Activated CD4-positive, alpha-beta memory T cell treated with anti-CD3 and anti-CD28 coated beads, Interleukin-2, amount 10 ng/mL, durations not matched to agents 7 days and 5 days (primary cell): ENCODE data around the gene MAP3K8. TPM values are rescaled to one million over a fixed set of nuclear protein-coding genes. Genes with fewer than 3 reads are reported as not detected.
"Not testable (repeated sequence)": the region's sequence is repeated elsewhere in the genome, so short reads cannot be mapped to it uniquely, and the experiment has no call there.

Experiments used
- CTCF ChIA-PET: fragments of 350-600 bp; sonication (Branson Sonifier 250); formaldehyde crosslinking; loops from one replicate; lab custom pipeline; 2021; ENCODE audit warnings: antibody characterized with exemption, inconsistent platforms; lab: Charles Lee
- POLR2A ChIA-PET: fragments of 350-600 bp; sonication (Branson Sonifier 250); formaldehyde crosslinking; loops from one replicate; lab custom pipeline; 2021; ENCODE audit warnings: antibody characterized with exemption; lab: Charles Lee
- DNase-seq: peaks from one replicate; pipeline ENCODE4 v3.0.0-alpha.2; 2020
- H3K27ac Mint-ChIP-seq: one replicate; pipeline ENCODE4 v1.8.0; 2021; ENCODE audit warnings: mild to moderate bottlenecking, mixed read lengths
- H3K27me3 Mint-ChIP-seq: one replicate; pipeline ENCODE4 v1.8.0; 2021; ENCODE audit warnings: mixed read lengths
- H3K36me3 Mint-ChIP-seq: one replicate; pipeline ENCODE4 v1.8.0; 2021; ENCODE audit warnings: low read depth, mixed read lengths
- H3K4me1 Mint-ChIP-seq: one replicate; pipeline ENCODE4 v1.8.0; 2021; ENCODE audit warnings: mixed read lengths
- H3K4me3 Mint-ChIP-seq: one replicate; pipeline ENCODE4 v1.8.0; 2021; ENCODE audit warnings: mild to moderate bottlenecking, mixed read lengths
- H3K9me3 Mint-ChIP-seq: one replicate; pipeline ENCODE4 v1.8.0; 2021; ENCODE audit warnings: mixed read lengths
- total RNA-seq, 2 experiments: library from RNA; stranded (reverse); gene quantifications; one replicate each; pipeline ENCODE4 v1.2.3, GENCODE V29; 2021

MAP3K8 gene
- total RNA-seq, 2 experiments from 2014 or later = 39.5 to 40.3 TPM

DNA sequence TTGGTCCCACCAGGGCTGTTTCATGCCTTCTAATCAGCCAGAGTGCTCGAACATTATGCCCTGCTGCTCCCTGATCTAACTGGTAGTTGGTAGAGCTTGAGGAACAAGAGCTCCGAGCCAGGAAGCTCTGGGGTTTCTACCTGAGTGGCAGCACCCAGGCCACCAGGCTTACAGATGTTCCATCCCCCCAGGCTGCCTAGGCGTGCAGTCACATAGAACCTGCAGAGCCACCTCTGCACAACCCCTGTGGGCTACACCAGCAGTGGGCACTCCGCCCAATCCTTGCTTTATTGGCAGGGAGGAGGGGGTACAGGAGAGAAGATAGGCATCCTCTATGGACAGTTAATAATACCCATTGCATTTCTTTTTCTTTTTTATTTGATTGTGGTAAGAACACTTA lies 21.8 kb downstream of the MAP3K8 start:
- peak; percentile 42 for DNase-seq
- Mint-ChIP-seq H3K4me1 (peaks cover 37% of the 10 kb centered on the region), H3K4me3 (peak overlapping the region; percentile 54), H3K27ac (peak overlapping the region; percentile 52), H3K27me3 (no peaks in the 10 kb centered on the region), H3K9me3 (no peaks in the 10 kb centered on the region), H3K36me3 (peaks cover 59% of the 10 kb centered on the region)
- ChIA-PET POLR2A (interaction anchor here (0.6 to 4.1 kb wide), 8 partner anchors 8 to 77 kb away, joined by 3 to 44 read pairs (median 4); partner anchors contain the start of gene MAP3K8), CTCF (interaction anchor here (0.9 to 1.7 kb wide), 9 partner anchors 11 to 109 kb away, joined by 3 to 6 read pairs (median 4); no protein-coding TSS in a partner anchor)

DNA sequence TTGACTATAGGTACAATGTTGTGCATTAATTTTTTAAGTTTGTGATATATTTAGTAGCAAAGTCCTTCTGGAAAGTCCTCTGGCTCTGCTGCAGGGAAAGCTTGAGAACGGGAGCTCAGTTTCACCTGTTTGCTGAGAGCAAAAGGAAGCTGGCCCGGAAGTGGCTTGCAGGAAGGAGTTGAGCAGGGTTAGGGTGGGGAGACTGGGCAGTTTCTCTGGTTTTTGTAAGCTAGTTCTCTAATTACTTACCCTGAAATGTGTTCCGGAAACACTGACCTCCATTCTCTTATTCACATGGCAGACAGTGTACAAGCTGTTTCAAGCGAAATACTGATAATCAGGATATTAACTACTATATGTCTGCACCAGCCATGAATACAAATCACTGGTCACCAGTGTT lies 22.3 kb downstream of the MAP3K8 start:
- Mint-ChIP-seq H3K27me3 (no peaks in the 10 kb centered on the region), H3K9me3 (no peaks in the 10 kb centered on the region), H3K4me3 (peak overlapping the region; percentile 54), H3K4me1 (peaks cover 37% of the 10 kb centered on the region), H3K27ac (peak overlapping the region; percentile 52), H3K36me3 (peaks cover 56% of the 10 kb centered on the region)
- CTCF ChIA-PET = interaction anchor here (0.6 to 1.7 kb wide), 13 partner anchors 10 to 109 kb away, joined by 3 to 6 read pairs (median 3); no protein-coding TSS in a partner anchor
- DNase-seq = peak; percentile 63
- POLR2A ChIA-PET = interaction anchor here (0.8 to 4.1 kb wide), 6 partner anchors 9 to 73 kb away, joined by 3 to 44 read pairs (median 9); partner anchors contain the start of gene MAP3K8

DNA sequence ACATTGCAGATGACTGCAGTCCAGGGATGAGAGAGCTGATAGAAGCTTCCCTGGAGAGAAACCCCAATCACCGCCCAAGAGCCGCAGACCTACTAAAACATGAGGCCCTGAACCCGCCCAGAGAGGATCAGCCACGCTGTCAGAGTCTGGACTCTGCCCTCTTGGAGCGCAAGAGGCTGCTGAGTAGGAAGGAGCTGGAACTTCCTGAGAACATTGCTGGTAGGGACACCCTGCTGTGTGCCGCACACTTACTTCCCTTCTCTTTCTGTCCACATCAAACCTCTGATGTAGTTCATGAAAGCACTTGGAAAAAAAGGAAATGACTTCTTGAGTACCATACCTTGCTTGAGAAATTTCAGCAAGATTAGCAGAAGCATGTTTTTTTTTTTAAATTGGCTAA lies 25.3 kb downstream of the MAP3K8 start:
- Mint-ChIP-seq H3K4me1 (peaks cover 31% of the 10 kb centered on the region), H3K36me3 (peaks cover 58% of the 10 kb centered on the region), H3K4me3 (no peak overlapping the region), H3K27me3 (no peaks in the 10 kb centered on the region), H3K9me3 (no peaks in the 10 kb centered on the region), H3K27ac (no peak overlapping the region)
- DNase-seq = no peak
- ChIA-PET POLR2A (interaction anchor here (1.1 kb wide), 1 partner anchor 78 kb away, joined by 3 read pairs; no protein-coding TSS in a partner anchor), CTCF (interaction anchor here (0.6 kb wide), 2 partner anchors 83 to 207 kb away, joined by 3 read pairs; no protein-coding TSS in a partner anchor)

DNA sequence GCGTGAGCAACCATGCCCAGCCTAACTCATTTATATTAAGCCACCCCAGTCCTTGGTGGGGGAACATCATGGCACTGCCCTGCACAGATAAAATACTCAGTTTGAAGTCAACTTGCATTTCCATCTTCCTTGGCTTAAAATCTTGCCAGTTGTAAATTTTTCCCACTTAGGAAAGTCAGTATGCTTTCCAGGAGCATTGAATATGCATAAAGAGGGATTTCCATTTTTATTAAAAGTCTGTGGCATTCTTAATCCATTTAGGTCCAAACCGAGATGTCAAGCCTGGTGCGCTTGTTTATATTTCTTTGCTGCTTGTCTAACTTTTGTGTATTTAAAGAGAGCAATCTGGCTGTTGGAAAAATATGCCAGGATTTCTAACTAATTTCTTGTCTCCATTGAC lies 26.1 kb downstream of the MAP3K8 start:
- H3K9me3 Mint-ChIP-seq = no peaks in the 10 kb centered on the region
- peak overlapping the region; percentile 26 for H3K27ac Mint-ChIP-seq
- H3K4me3 Mint-ChIP-seq = no peak overlapping the region
- peaks cover 51% of the 10 kb centered on the region for H3K36me3 Mint-ChIP-seq
- no peak for DNase-seq
- CTCF ChIA-PET = no interaction called here
- H3K4me1 Mint-ChIP-seq = peaks cover 23% of the 10 kb centered on the region
- H3K27me3 Mint-ChIP-seq = no peaks in the 10 kb centered on the region
- POLR2A ChIA-PET = no interaction called here

DNA sequence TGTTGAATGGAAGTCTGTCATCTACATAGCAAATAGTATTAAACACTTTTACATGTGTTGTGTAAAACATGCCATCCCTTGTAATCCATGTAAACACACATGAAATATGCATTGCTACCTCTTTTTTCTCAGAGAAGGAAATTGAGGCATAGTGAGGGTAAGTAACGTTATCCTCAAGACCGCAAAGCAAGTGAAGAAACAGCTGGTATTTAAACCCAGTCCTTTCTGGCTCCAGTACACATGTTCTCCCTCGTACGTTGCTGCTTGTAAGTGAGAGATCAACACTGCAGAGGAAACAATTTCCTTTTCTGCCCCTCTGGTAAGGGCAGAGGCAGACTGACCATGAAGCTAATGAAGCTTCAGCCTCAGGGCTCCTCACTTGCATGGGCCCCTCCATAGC lies 28.5 kb downstream of the MAP3K8 start:
- ChIA-PET CTCF (interaction anchor here (1.0 to 1.5 kb wide), 2 partner anchors 48 to 103 kb away, joined by 3 to 4 read pairs; no protein-coding TSS in a partner anchor), POLR2A (interaction anchor here (1.4 kb wide), 1 partner anchor 67 kb away, joined by 3 read pairs; no protein-coding TSS in a partner anchor)
- Mint-ChIP-seq H3K27me3 (peaks cover 2% of the 10 kb centered on the region), H3K36me3 (peaks cover 39% of the 10 kb centered on the region), H3K9me3 (no peaks in the 10 kb centered on the region), H3K4me3 (no peak overlapping the region), H3K27ac (no peak overlapping the region), H3K4me1 (peaks cover 13% of the 10 kb centered on the region)
- DNase-seq = no peak

DNA sequence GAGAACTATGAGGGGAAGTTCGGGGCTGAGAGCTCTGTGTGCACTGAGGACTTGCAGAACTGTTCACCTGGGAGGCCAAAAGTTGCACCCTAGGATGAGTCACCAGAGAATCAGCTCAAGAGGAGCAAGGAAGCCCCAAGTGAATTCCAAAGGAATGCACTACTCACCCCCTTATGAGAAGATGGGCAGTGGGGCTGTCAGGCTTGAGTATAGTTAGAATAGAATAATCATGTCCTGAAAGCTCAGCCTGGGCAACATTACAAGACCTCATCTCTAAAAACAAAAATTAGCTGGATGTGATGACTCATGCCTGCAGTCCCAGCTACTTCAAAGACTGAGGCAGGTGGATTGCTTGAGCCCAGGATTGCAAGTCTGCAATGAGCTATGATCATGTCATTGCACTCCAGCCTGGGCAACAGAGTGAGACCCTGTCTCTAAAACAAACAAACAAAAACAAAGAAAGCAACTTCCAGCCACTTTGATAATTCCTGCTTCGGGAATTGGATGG lies 30.0 kb downstream of the MAP3K8 start:
- no peak for DNase-seq
- no peaks in the 10 kb centered on the region for H3K9me3 Mint-ChIP-seq
- peaks cover 34% of the 10 kb centered on the region for H3K36me3 Mint-ChIP-seq
- no peak overlapping the region for H3K4me3 Mint-ChIP-seq
- ChIA-PET CTCF (interaction anchor here (0.8 to 1.8 kb wide), 7 partner anchors 21 to 127 kb away, joined by 3 to 6 read pairs (median 3); no protein-coding TSS in a partner anchor), POLR2A (interaction anchor here (0.7 kb wide), 1 partner anchor 27 kb away, joined by 4 read pairs; no protein-coding TSS in a partner anchor)
- H3K27me3 Mint-ChIP-seq = peaks cover 2% of the 10 kb centered on the region
- no peak overlapping the region for H3K27ac Mint-ChIP-seq
- peaks cover 19% of the 10 kb centered on the region for H3K4me1 Mint-ChIP-seq

DNA sequence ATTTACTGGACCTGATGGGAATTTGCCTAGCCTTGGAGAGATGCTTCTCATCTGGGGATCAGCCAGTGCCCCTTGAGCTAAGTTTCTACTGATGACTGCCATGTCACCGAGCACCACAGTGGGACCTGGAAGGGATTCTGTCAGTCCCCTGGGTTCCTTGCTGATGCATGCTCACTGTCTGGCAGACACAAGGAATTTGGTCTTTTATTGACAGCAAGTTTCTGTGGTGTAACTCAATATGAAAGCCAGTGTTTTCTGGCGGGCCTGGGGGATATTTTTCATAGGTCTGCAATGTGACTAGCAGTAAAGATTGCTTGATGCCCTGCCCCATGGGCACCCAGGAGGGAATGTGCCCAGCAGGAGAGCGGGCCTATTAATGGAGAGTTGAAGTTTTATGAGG lies 30.7 kb downstream of the MAP3K8 start:
- peaks cover 19% of the 10 kb centered on the region for H3K4me1 Mint-ChIP-seq
- no peak for DNase-seq

DNA sequence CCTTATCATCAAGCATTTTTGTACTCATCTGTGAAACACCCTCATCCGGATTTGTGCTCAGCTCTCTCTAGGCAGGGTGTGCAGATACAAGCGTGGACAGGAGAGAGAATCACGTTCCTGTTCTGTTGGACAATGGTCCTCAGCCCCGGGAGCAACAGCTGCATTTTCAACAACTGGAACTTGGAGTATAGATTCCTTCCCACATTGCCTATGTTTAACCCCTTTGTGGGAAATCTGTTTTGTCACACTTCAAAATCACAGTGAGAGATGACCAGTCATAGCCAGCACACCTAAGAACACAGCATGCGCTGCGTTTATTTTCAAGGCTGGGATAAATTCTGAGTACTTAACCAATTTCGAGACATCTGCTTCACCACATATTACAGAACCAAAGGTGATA lies 32.5 kb downstream of the MAP3K8 start:
- no peak overlapping the region for H3K4me3 Mint-ChIP-seq
- H3K27ac Mint-ChIP-seq = no peak overlapping the region
- H3K36me3 Mint-ChIP-seq = peaks cover 15% of the 10 kb centered on the region
- H3K4me1 Mint-ChIP-seq = peaks cover 19% of the 10 kb centered on the region
- POLR2A ChIA-PET = no interaction called here
- peaks cover 2% of the 10 kb centered on the region for H3K27me3 Mint-ChIP-seq
- no peak for DNase-seq
- CTCF ChIA-PET = interaction anchor here (0.8 to 1.9 kb wide), 2 partner anchors 9 to 78 kb away, joined by 3 to 4 read pairs; no protein-coding TSS in a partner anchor
- H3K9me3 Mint-ChIP-seq = no peaks in the 10 kb centered on the region

More for the DNA sequence above, 30.7 kb downstream of the MAP3K8 start:
- CTCF ChIA-PET = interaction anchor here (1.0 to 1.8 kb wide), 4 partner anchors 21 to 127 kb away, joined by 3 to 6 read pairs (median 4); no protein-coding TSS in a partner anchor
- H3K9me3 Mint-ChIP-seq = no peaks in the 10 kb centered on the region
- no peak overlapping the region for H3K27ac Mint-ChIP-seq
- H3K36me3 Mint-ChIP-seq = peaks cover 28% of the 10 kb centered on the region
- peaks cover 2% of the 10 kb centered on the region for H3K27me3 Mint-ChIP-seq
- H3K4me3 Mint-ChIP-seq = no peak overlapping the region
- POLR2A ChIA-PET = interaction anchor here (0.7 kb wide), 1 partner anchor 28 kb away, joined by 4 read pairs; no protein-coding TSS in a partner anchor

DNA sequence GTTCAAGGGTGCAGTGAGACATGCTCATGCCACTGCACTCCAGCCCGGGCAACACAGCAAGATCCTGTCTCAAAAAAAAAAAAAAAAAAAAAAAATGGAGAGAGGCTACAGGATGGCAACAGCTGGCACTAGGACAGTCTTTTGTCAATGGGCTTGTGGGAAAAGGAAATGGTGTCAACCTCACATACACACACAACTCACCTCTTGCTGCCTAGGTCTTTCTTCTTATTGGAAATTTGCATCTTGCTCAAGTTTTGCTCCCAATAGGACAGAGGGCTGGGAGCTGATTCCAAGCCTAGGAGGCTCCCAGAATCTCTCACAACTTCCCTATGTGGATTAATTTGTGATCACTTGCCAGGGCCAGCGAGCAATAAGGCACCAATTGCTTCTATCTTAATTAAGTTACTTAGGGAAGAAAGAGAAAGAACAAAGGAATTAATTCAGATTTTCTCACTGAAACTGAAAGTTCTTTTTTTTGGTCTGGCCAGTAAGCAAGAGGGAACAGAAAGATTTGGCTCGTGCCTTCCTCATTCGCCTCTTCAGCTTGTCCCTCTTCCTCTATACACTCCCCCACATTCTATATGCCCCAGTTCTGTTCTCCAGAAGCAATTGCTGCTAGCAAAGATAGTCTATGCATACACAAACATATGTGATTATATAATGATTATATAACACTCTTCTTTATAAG lies 33.8 kb downstream of the MAP3K8 start:
- peaks cover 19% of the 10 kb centered on the region for H3K4me1 Mint-ChIP-seq
- CTCF ChIA-PET = interaction anchor here (1.0 kb wide), 1 partner anchor 123 kb away, joined by 3 read pairs; no protein-coding TSS in a partner anchor
- H3K36me3 Mint-ChIP-seq = peaks cover 2% of the 10 kb centered on the region
- POLR2A ChIA-PET = interaction anchor here (0.8 kb wide), 1 partner anchor 13 kb away, joined by 3 read pairs; no protein-coding TSS in a partner anchor
- no peak overlapping the region for H3K27ac Mint-ChIP-seq
- H3K27me3 Mint-ChIP-seq = peaks cover 2% of the 10 kb centered on the region
- no peak for DNase-seq
- no peaks in the 10 kb centered on the region for H3K9me3 Mint-ChIP-seq
- no peak overlapping the region for H3K4me3 Mint-ChIP-seq

DNA sequence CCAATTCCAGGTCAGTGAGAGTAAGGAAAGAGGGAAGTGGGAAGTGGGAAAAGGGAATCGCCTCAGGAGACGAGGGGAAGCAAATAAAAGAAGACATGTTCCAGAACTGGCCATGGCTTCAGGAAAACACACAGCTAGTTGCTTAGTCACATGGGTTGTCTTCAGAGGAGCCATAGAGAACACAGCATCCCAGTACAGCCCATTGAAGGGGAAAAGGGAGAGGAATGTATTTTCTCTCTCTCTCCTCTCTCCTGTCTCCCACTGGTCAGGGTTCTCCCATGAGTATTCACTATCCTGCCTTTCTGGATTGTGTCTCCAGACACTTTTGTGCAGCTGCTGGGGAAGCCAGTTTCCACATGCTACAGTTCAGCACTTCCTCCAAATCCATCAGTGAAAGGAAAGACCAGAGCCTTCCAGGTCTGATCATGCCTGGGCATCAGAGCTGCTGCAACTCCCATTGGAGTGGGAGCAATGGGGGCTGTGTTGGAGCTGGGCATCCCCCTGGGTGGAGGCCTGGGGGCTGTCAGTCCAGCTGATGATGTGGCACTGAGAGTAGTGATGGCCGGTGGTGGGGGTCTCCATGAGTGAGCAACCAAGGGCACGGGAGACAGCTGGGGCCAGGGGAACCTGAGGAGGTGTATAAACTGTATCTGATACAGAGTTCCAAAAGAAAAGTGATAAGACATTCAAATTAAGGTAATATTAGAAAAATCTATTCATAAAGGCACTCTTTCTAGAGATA lies 38.6 kb downstream of the MAP3K8 start:
- ChIA-PET CTCF (interaction anchor here (1.0 kb wide), 1 partner anchor 118 kb away, joined by 4 read pairs; no protein-coding TSS in a partner anchor), POLR2A (interaction anchor here (0.8 kb wide), 1 partner anchor 39 kb away, joined by 3 read pairs; no protein-coding TSS in a partner anchor)
- no peaks in the 10 kb centered on the region for H3K9me3 Mint-ChIP-seq
- H3K4me1 Mint-ChIP-seq = peaks cover 19% of the 10 kb centered on the region
- no peak overlapping the region for H3K27ac Mint-ChIP-seq
- H3K27me3 Mint-ChIP-seq = peaks cover 7% of the 10 kb centered on the region
- no peak for DNase-seq
- no peak overlapping the region for H3K4me3 Mint-ChIP-seq
- H3K36me3 Mint-ChIP-seq = no peaks in the 10 kb centered on the region

DNA sequence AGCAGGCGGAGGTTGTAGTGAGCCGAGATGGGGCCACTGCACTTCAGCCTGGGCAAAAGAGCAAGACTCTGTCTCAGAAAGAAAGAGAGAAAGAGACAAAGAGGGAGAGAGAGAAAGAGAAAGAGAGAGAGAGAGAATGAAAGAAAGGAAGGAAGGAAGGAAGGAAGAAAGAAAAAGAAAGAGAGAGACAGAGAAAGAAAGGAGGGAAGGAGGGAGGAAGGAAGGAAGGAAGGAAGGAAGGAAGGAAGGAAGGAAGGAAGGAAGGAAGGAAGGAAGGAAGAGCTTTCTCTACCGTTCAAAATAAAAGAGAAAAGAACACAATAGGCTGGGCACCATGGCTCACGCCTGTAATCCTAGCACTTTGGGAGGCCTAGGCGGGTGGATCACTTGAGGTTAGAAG lies 41.5 kb downstream of the MAP3K8 start:
- H3K4me3 Mint-ChIP-seq, DNase-seq, POLR2A ChIA-PET, H3K36me3 Mint-ChIP-seq, H3K4me1 Mint-ChIP-seq, H3K9me3 Mint-ChIP-seq, CTCF ChIA-PET, H3K27ac Mint-ChIP-seq: not testable (repeated sequence)
- H3K27me3 Mint-ChIP-seq = peaks cover 12% of the 10 kb centered on the region

DNA sequence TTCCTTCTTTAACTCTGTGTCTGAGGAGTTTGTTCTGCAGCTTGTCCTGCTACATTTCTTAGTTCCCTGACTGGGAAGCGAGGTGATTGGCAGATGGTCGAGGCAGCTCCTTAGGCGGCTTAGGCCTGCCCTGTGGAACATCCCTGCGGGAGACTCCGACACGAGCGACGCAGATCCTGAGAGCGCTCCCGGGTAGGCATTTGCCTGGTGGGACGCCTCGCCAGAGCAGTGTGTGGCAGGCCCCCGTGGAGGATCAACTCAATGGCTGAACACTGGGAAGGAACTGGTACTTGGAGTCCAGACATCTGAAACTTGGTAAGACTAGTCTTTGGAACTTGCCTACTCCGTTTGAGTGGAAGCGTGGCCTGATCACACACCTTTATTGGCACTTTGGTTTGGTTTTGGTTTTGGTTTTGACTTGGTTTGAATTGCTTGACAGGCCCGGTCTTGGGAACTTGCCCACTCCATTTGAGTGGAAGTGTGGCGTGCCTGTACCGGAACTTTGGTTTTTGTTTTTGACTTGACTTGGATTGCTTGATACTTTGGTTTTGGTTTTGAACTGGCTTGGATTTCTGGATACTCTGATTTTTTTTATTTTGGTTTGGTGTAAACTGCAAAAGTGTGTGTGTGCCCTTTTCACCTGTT lies 42.6 kb downstream of the MAP3K8 start:
- no peak for DNase-seq
- peaks cover 2% of the 10 kb centered on the region for H3K9me3 Mint-ChIP-seq
- CTCF ChIA-PET = no interaction called here

More for the DNA sequence above, 42.6 kb downstream of the MAP3K8 start:
- POLR2A ChIA-PET = no interaction called here
- no peaks in the 10 kb centered on the region for H3K36me3 Mint-ChIP-seq
- peaks cover 12% of the 10 kb centered on the region for H3K27me3 Mint-ChIP-seq
- H3K4me1 Mint-ChIP-seq = peaks cover 9% of the 10 kb centered on the region
- H3K27ac Mint-ChIP-seq = no peak overlapping the region
- H3K4me3 Mint-ChIP-seq = no peak overlapping the region
